NCI-H82 treated with DMSO at 0.1 percent for 48 hours (cell line): ENCODE results near the gene ZNF324.
A peak's percentile ranks its signal among the peaks of the same experiment; 100 is the strongest.
"Not testable (repeated sequence)": the region's sequence is repeated elsewhere in the genome, so short reads cannot be mapped to it uniquely, and the experiment has no call there.

Experiments
- DNase-seq: peaks from one replicate; lab custom pipeline; 2025; ENCODE audit not compliant: unreplicated experiment; lab: John Stamatoyannopoulos, UW

The ZNF324 gene

GRCh38 chr19:58466760-58467589 lies at the start of gene ZNF324:
Gene ZNF324 (plus strand): TSS chr19:58467080. CDS start chr19:58469186, 2,106 bp downstream.
- DNase-seq: peak; percentile 93

GRCh38 chr19:58428617-58429016 lies 38.3 kb upstream of the ZNF324 start:
- no peak for DNase-seq

GRCh38 chr19:58429745-58430144 lies 37.1 kb upstream of the ZNF324 start:
- no peak for DNase-seq

GRCh38 chr19:58434217-58434616 lies 32.7 kb upstream of the ZNF324 start:
- no peak for DNase-seq

- peak; percentile 65 for DNase-seq
Observed at GRCh38 chr19:58439576-58440554, 27.0 kb upstream of the ZNF324 start, which contains the start of gene ZNF132. Gene ZNF132 (minus strand): TSS chr19:58440153. CDS start chr19:58439821, 332 bp downstream.

- DNase-seq: no peak
Observed at GRCh38 chr19:58440556-58440955, 26.3 kb upstream of the ZNF324 start.

GRCh38 chr19:58442986-58443385 lies 23.9 kb upstream of the ZNF324 start:
- not testable (repeated sequence) for DNase-seq

GRCh38 chr19:58448860-58449259 lies 18.0 kb upstream of the ZNF324 start:
- DNase-seq: not testable (repeated sequence)

GRCh38 chr19:58449980-58450379 lies 16.9 kb upstream of the ZNF324 start:
- not testable (repeated sequence) for DNase-seq

GRCh38 chr19:58450856-58451357 lies 16.0 kb upstream of the ZNF324 start:
- DNase-seq: no peak

GRCh38 chr19:58451358-58452101 lies 15.3 kb upstream of the ZNF324 start, which contains the start of gene ZNF324B:
Gene ZNF324B (plus strand): TSS chr19:58451622. CDS start chr19:58453702, 2,080 bp downstream.
- DNase-seq: peak; percentile 93

- no peak for DNase-seq
Observed at GRCh38 chr19:58453743-58454142, 13.1 kb upstream of the ZNF324 start.

GRCh38 chr19:58455306-58455705 lies 11.6 kb upstream of the ZNF324 start:
- no peak for DNase-seq

GRCh38 chr19:58456111-58456510 lies 10.8 kb upstream of the ZNF324 start:
- DNase-seq: no peak

GRCh38 chr19:58460039-58460438 lies 6.8 kb upstream of the ZNF324 start:
- DNase-seq: no peak

- DNase-seq: no peak
Observed at GRCh38 chr19:58466089-58466759, 656 bp upstream of the ZNF324 start.

- DNase-seq: no peak
Observed at GRCh38 chr19:58468216-58468839, 1.4 kb downstream of the ZNF324 start.

- DNase-seq: no peak
Observed at GRCh38 chr19:58469241-58470013, 2.5 kb downstream of the ZNF324 start.
